Dermis microvascular lymphatic vessel endothelial cell (primary cell): ENCODE data around the gene FMNL1. TPM values are rescaled to one million over a fixed set of nuclear protein-coding genes. Genes with fewer than 3 reads are reported as not detected.

ENCODE experiments used
- DNase-seq, 2 donors: peaks; one replicate each; pipeline versions ENCODE4 v3.0.0 to v3.0.0-alpha.2; 2010; ENCODE audit warnings: low read depth in 2 of 2
- total RNA-seq: library from RNA; depleted of rRNA; stranded (reverse); fragments of >200 nt; gene quantifications from 2 replicates; pipeline ENCODE4 v1.2.1, GENCODE V29; 2014

FMNL1 gene
- total RNA-seq, 1 donor from 2014 or later: 2.6 TPM

DNA sequence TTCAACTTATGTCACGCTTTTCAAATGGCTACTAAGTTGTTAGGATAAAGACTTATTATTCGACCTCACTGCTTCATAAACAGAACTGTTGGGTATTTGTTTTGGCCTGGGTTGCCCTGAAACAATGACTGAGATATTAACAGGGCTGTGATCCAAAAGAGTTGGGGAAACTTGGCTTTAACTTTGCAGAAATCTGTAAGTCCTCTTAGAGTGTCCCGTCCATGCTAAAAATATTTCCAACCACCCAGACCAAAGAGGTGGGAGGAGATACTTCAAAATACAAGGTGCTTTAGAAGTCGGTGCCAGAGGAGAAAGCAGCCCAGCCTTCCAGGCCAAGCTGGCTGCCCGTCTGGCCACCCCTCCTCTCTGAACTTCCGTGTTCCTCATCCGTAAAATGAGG is 56.3 kb downstream of the FMNL1 start:
- DNase-seq: peak in 1 of 2 donors; percentile 72

DNA sequence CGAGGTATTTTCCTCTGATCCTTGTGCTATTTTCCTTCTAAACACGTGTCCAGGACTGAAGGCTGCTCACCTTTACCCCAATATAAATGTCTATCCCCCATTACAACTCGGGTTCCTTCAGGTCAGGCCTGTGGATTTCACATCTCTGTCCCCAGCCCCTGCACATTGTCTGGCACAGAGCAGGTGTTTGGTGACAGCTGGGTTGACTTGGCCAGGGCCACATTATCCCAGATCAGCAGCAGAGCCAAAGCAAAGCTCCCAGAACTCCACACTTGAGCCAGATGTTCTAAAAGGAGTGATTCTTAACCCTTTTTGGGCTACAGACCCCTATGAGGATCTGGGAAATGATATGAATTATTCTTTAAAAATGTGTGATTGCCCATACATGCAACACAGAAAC is 58.2 kb downstream of the FMNL1 start:
- DNase-seq: no peak

DNA sequence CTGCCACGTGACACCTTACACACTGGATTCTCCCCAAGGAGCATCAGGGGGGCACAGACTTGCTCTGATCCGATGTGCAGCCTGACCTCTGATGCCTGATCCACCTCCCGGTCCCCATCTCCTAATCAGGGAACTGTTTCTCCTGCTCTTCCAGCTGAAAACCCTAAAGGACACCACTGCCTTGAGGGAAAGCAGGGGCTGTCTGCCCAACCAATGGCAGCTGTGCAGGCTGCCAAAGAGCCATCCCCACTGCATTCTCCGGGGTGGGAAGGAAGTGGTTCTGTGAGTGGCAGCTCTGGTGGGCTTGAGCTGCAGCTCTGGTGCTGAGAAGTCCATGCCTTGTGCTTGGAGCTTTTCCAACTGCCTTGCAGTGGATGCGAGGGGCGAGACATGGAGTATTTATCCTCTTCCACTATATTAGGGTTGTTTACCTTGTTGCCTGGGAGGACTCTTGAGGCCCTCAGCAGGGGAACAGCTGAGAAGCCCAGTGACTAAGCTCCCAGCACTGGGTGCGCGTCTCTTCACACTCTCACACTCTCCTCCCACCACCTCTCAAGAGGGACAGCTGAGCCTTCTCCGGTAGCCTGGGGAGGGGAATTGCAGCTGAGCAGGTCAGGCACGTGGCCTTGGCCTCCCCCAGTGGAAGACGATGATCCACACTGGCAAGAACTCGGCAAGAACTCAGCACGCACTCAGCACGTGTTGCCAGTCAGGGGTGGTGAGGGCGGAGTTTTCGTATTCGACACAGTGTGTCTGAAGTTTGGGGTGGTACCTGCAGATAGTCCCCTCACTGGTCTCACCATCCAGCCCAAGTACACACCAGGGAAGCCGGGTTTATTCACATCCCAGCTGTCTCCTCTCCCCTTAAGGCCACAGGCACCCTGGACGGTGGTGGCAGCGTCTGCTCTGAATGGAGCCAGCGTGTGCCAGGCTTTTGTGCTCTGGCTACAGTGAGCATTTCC is 61.3 kb downstream of the FMNL1 start:
- no peak for DNase-seq

DNA sequence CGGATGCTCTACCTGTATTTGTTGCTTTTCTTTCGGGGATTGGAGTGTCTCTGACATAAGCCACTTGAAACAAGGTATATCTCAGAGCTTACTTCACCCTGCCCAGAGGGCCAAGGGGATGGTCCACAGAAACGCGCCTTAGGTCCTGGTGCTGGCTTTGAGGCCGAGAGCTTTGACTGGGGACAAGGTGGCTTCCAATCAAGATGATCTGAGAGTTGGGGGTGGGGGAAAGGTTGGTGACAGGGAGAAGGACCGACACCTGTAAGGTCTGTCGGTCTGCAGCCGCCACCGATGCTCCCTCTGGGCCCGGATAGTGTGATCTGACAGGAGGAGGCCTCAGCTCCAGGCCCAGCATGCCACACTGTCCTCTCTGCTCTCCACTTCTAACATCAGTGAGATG is 62.0 kb downstream of the FMNL1 start:
- no peak for DNase-seq

DNA sequence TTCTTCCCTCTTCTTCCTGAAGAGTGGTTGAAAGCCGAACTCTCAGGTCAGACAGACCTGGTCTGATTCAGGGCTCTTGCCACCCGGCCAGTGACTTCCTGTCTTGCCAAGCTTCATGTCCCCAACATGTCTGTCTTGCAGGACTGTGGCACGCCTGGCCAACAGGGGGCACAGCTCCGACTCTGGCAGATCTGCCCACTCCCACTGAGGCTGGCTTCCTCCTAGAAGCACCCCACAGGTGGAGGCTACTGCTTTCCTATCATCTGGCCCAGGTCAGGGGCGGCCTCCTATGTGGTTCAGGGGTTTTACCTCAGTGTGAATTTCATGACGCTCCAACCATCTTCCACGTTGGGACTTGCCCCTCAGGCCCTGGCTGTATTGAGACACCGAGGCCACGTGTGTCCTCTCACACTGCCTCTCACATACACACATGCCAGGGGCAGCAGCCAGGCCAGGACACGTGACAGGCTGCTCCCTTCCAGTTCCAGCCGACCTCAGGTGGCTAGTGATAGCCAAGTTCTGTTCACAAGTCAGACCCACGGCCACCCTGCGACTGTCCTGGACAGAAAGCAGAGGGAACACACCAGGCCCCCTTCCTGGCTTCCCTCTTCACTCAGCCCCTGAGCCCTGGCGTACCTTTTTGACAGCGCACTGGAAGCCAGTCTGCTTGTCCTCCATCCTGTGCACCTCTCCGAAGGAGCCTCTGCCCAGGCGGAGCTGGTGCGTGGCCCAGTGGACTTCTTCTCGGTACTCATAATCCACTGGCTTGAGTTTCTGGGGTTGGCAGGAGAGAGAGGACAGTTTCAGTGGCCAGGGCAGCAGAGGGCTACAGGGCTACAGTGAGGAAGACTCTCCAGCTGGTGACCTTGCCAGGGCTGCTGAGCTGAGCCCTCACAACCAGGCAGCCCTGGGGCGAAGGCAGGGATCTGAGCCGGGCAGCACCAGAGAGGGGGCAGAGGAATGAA is 62.8 kb downstream of the FMNL1 start:
- peak in 1 of 2 donors; percentile 26 for DNase-seq

DNA sequence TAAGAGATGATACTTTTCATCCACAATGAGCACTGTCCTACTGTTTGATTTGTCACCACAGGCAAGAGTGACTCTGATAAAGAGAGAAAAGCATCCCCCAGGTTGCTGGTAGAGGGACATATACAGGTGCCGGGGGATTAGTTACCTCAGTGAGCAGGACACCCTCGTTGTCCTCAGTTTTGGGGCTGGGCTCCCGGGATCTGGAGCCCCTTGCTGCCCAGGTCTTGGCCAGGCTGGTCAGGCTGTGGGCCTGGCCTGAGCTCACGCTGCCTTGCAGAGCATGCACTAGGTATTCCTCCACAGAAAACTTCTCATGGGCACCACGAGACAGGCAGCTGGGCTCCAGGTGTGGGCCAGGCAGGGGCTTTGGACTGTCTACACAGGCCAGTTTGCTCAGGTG is 64.6 kb downstream of the FMNL1 start:
- no peak for DNase-seq

DNA sequence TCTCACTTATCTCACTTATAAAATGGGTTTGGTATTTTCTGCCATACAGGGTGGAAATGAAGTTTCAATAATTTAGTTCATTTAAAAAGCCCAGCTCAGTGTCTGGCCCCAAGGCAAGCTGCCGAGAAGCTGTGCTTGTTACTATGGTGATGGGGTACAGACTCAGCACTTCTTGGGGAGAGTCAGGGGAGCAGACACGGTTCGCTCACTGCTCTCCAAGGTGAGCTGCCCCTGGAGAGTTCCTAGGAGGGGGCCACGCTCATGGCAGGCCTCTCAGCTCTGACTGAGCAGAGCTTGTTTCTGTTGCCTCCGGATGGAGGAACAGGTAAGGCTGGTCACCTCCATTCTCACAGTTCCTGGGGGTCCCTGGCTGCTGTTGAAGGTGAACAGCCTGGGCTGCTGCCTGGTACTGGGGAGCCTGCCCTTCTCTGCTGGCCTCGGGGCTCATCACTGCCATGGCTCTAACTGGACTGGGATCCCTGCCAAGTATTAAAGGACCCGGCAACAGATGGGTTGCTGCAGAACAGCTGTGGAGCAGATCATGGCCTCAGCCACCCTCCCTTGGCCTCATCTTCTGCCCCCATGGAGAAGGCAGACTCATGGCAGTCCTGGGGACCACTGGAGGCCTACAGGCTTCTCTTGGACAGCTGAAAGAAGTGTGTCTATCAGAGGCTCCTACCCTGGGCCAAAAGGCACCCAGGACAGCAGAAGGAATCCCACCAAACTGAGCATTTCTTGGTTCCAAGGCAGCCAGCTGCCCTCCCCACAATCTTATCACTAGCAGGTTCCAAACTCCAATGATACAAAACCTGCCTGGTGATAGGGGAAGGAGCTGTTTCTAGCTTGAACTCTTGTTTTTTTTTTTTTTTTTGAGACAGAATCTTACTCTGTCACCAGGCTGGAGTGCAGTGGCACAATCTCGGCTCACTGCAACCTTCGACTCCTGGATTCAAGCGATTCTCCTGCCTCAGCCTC is 66.1 kb downstream of the FMNL1 start:
- DNase-seq: no peak

DNA sequence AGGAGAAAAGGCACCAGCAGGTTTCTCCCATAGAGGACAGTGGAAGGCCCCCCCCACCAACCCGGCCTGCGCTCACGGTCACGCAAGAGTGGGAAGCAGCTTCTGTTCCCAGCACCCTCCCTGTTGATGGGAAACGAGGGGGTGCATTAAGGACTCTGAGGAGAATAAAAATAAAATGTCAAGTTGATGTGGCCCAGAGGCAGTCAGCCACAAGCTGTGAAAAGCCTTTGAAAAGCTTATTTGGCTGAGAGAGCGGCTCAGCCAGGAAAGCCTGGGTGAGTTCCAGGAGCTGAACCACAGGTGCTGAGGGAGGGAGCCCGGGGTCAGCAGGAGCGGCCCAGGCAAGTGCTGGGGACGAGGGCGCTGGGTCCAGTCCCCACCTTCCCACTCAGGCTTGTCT is 67.1 kb downstream of the FMNL1 start:
- no peak for DNase-seq

DNA sequence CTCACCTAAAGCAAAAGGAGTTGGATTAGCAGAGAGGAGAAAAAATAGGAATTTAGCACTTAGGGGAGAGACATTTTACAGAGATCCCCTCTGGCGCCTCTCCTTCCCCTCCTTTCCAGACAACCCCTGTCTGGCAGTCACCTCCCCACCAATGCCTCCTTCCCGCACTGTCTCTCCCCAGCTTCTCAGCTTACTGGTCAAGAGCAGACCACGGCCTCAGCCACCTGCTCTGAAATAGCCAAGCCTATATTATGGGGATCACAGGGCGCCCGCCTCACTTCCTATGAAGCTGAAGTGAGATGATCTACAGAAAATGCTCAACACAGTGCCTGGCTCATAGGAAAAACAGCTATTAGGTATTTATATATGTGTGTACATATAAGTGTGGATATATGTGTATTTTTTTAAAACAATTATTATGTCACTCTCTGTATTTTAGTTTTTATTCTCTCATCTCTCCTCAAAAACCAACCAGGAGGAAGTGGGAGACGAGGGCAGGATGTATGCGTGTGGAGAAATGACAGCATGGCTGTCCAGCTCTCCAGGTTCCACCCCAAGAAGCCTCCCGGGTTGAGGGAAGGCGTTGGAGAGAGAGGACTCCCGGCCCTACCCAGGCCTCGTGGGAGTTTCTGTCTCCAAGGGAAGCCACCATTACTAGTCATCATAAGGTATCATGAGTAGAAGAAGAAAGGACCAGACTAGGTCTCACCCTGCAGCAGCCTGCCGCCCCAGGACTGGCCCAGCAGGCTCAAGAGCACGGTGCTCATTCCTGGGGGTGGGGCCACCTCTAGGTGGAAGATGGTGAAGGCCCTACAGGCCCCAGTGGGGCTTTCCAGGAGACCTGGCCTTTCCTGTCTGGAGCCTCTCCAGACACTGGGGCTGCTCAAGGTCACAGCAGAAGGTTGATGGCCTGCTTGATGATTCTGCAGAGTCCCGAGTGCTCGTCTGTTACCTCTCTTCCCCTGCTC is 67.9 kb downstream of the FMNL1 start:
- no peak for DNase-seq

DNA sequence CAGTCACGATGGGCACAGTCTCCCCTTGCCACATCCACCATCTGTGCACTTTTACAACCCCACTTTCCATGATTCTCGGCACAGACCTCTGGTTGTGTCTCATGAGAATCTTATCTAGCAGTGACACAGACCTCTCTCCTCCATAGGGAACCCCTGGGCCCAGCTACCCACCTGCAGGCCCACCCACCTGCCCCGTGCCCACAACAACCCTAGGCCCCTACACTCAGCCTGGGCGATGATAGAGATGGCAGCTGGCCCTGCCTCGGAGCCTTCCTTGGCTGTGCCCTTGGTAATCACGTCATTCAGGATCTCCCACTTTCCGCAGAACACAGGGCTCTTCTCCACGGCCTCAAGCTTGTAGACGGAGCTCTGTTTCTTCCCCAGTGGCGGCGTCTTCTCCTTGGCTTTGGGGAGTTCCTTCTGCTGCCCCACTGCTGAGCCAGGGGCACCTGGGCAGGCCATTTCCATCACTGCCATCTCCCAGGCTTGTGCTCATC is 68.6 kb downstream of the FMNL1 start:
- no peak for DNase-seq

DNA sequence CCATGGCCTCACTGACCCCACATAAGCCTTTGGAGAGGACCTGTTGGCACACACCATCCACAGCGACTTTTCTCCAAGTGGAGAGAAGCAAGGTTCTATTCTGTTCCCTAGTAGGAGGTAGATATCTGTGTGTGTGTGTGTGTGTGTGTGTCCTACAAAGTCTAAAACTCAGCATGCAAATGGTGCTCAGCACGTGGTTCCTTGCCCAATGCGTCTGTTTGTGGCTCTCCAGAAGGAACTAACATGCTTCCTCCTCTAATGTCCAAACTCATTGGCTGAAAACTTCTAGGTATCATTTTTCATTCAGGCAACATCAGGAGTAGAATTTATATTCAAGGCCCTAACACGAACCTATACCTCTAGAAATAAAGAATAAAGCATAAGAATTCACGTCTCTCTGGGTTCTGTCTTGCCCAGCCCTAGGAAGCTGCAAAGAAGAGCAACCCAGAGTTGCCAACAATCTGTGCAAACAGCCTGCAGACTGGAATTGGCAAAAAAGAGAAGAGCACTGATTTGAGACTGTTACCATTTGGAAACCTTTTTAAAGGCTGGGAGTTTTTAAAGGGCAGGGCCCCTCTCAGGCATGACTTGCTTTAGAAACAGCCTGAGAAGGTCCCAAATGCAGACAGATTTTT is 69.6 kb downstream of the FMNL1 start:
- DNase-seq: no peak

DNA sequence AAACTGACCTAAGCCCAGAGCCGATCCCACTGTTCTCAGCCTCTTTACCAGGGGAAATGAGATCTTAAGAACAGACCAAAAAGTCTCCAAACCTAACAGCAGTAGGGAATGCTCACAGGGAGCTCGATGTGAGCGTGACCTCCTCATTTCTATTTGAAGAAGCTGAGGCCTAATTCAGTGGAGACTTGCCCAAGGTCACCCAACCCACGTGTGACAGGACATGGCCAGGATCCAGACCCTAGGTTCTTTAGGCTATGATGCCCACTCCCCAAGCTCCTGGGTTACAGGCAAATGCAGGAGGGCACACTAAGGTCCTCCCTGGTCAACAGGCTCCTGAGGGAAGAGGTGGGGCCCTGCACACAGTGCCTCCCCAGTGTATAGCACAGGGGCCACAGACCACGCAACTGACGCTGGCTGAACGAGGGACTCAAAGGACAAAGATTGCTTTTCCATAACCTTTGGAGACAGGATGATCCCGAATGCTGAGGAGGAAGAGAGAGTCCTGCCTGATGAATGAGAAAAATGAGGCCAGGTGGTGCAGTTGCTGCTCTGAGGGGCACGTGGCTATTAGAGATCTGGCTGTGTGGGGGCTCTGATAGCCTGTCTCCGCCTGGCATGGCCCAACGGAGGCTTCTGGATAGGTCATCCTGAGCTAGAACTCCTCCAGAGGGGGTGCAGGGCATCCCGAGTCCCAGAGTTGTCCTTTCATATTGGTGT is 71.2 kb downstream of the FMNL1 start:
- DNase-seq: no peak

DNA sequence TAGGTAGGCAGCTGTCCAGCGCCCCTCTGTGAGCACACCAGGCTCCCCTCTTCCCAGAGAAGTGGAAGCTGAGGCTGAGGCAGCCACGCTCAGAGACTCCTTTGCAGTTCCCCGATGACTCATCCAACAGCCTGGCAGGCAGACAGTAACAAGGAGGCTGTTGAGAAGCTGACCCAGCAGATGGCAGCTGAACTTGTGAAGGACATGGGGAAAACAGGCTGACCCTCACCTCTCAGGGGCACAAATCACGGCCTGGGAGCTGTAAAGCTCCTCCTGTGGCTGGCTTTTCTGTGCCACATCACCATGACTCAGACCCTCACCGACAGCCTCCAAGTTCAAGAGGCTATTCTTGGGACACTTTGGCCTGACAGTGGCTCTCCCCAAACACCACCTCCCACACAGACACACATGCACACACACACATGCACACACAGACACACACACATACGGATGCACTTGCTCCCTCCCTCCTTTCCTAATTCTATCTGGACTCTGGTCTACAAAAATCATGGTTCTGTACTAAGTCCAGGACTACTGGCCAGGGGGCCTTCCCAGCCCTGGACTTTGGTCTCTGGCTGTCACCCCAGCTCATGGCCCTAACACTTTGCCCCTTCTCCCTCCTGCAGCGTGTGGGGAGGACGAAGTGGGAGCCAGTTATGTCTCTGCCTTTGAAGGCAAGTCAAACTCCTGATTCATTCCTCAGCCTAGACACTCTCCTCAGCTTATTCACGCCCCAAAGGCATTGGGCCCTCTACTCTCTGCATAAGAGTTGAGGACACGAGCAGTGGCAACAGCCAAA is 71.9 kb downstream of the FMNL1 start:
- peak in 1 of 2 donors; percentile 94 for DNase-seq

DNA sequence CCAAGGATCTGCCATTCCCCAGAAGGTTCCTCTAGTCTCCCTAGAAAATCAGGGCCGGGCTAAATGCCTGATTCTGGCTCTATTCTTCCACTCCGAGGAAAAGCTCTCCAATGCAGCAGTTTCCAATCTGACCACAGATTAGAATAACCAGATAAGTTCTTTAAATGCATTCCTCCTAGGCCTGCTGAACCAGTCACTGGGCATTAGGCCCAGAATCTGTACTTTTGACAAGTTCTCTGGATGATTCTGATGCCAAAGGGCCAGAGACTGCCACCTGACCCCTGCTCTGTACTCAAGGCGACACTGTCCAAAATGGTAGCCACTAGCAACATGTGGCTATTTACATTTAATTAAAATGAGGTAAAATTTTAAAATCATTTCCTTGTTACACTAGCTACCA is 72.8 kb downstream of the FMNL1 start:
- DNase-seq: peak; percentile 43 to 61

DNA sequence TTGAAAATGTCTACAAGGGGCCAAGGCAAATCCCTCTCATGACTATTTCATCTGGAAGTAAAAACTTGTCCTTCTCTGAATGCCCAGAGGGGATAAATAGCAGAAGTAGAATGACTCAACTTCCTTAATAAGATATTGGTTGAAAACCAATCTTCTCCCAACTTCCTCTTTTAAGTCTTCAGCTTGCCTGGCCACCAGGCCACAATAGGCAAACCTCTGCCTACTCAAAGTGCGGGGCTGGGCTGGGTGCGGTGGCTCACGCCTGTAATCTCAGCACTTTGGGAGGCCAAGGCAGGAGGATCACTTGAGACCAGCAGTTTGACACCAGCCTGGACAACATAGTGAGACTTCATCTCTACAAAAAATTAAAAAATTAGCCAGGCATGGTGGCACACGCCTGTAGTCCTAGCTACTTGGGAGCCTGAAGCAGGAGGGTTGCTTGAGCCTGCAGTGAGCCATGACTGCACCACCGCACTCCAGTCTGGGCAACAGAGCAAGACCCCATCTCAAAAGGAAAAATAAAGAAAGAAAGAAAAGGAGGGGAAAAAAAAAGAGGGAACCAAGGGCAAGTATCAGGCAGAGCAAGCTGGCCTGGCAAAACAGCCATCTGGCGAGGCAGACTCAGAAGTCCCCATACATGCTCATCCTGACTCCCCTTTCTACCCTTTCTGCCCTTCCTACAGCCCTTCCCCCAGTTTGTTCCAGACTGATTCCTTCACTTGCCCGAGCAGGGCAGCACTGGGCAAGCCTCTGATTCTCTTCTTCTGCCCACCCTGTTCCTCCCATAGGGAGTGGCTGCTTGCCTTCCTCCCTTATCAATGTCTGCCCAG is 74.5 kb downstream of the FMNL1 start:
- peak in 1 of 2 donors; percentile 43 for DNase-seq

DNA sequence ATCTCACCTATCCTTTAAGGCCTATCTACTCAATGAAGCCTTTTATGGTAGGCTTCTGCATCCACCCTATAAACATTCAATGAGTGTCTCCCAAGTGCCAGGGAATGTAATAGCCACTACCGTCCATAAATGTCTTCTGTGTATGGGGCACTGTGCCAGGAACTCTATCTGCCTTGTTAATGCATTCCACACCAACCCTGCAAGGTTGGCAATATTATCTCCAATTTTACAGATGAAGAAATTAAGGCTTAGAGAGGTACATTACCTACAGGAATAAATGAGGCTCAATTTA is 75.1 kb downstream of the FMNL1 start:
- DNase-seq: no peak
